CD4-positive, alpha-beta T cell treated with Interleukin-4 for 4 hours (primary cell): ENCODE data around the gene CCM2.
A peak's percentile ranks its signal among the peaks of the same experiment; 100 is the strongest.
"Not testable (repeated sequence)": the region's sequence is repeated elsewhere in the genome, so short reads cannot be mapped to it uniquely, and the experiment has no call there.

Source experiments
- DNase-seq: peaks from one replicate; pipeline ENCODE4 v3.0.0-alpha.2; 2020

The CCM2 gene

GRCh38 chr7:44983742-44984477 lies 16.1 kb upstream of the CCM2 start:
- no peak for DNase-seq

- DNase-seq, result no peak
Observed at GRCh38 chr7:44984478-44984758, 15.6 kb upstream of the CCM2 start.

- no peak for DNase-seq
Observed at GRCh38 chr7:44985033-44985695, 14.8 kb upstream of the CCM2 start.

GRCh38 chr7:44985900-44986217 lies 14.1 kb upstream of the CCM2 start:
- no peak for DNase-seq

- DNase-seq, result peak; percentile 91
Observed at GRCh38 chr7:44986218-44987053, 13.6 kb upstream of the CCM2 start.

GRCh38 chr7:44987457-44987856 lies 12.5 kb upstream of the CCM2 start:
- no peak for DNase-seq

GRCh38 chr7:44987996-44988395 lies 12.0 kb upstream of the CCM2 start:
- DNase-seq, result no peak

GRCh38 chr7:44988701-44989100 lies 11.3 kb upstream of the CCM2 start:
- no peak for DNase-seq

- no peak for DNase-seq
Observed at GRCh38 chr7:44989132-44989531, 10.9 kb upstream of the CCM2 start.

- no peak for DNase-seq
Observed at GRCh38 chr7:44990109-44991023, 9.6 kb upstream of the CCM2 start.

GRCh38 chr7:44992004-44992795 lies 7.8 kb upstream of the CCM2 start:
- DNase-seq, result not testable (repeated sequence)

- peak; percentile 54 for DNase-seq
Observed at GRCh38 chr7:44994877-44995554, 5.0 kb upstream of the CCM2 start.

- DNase-seq, result peak; percentile 79
Observed at GRCh38 chr7:44995555-44996493, 4.2 kb upstream of the CCM2 start.

GRCh38 chr7:44998153-44998871 lies 1.7 kb upstream of the CCM2 start:
- DNase-seq, result no peak

- DNase-seq, result peak; percentile 99
Observed at GRCh38 chr7:44999245-45000092, 532 bp upstream of the CCM2 start.

- peak; percentile 91 for DNase-seq
Observed at GRCh38 chr7:45001138-45001694, 1.2 kb downstream of the CCM2 start.

- DNase-seq, result no peak
Observed at GRCh38 chr7:45001826-45002225, 1.8 kb downstream of the CCM2 start.

GRCh38 chr7:45003789-45004188 lies 3.8 kb downstream of the CCM2 start:
- DNase-seq, result no peak
